ENCODE results near the gene ZNF787. TPM values are rescaled to one million over a fixed set of nuclear protein-coding genes. Genes with fewer than 3 reads are reported as not detected.

Gene ZNF787
- total and polyA plus RNA-seq, 2 of the 13 experiments (the other 11 are each of a cell fraction or from before 2014, with no cell fraction given), result 15.1 to 42.8 TPM

- TF ChIP-seq PRDM10 (CRISPR knock-in tag; IDR thresholded peaks at IDR 0.05; ENCODE audit: low read depth) (peak; percentile 70; the same call in 1 of the 2 replicates), BRD4 (CRISPR knock-in tag; IDR thresholded peaks at IDR 0.05) (no peak), THAP11 (CRISPR knock-in tag; IDR thresholded peaks at IDR 0.05) (peak; percentile 81), SIX4 (CRISPR knock-in tag; IDR thresholded peaks at IDR 0.05) (no peak), HOXA7 (CRISPR knock-in tag; IDR thresholded peaks at IDR 0.05) (no peak), PREB (CRISPR knock-in tag; IDR thresholded peaks at IDR 0.05) (no peak), ZNF33A (CRISPR knock-in tag; IDR thresholded peaks at IDR 0.05; ENCODE audit: borderline replicate concordance) (no peak), GRHL1 (CRISPR knock-in tag; conservative IDR thresholded peaks at IDR 0.05) (no peak), ZNF124 (CRISPR knock-in tag; IDR thresholded peaks at IDR 0.05) (no peak), ZNF503 (CRISPR knock-in tag; IDR thresholded peaks at IDR 0.05) (no peak), HNF4A (CRISPR knock-in tag; IDR thresholded peaks at IDR 0.05) (peak; percentile 48; the same call in 1 of the 2 replicates), ZNF740 (CRISPR knock-in tag; IDR thresholded peaks at IDR 0.05) (no peak), ZFX (CRISPR knock-in tag; IDR thresholded peaks at IDR 0.05; ENCODE audit: low read depth) (peak; percentile 52; the same call in 1 of the 2 replicates), RBM39 (IDR thresholded peaks at IDR 0.05; ENCODE audit: low read depth, low read length, poor library complexity, severe bottlenecking) (no peak), ZNF451 (CRISPR knock-in tag; IDR thresholded peaks at IDR 0.05) (peak; percentile 42; the same call in 1 of the 2 replicates), WIZ (CRISPR knock-in tag; IDR thresholded peaks at IDR 0.05) (no peak), ZBTB2 (CRISPR knock-in tag; IDR thresholded peaks at IDR 0.05; ENCODE audit: low read depth) (no peak)
Observed at GRCh38 chr19:56170261-56170660, 49.2 kb upstream of the ZNF787 start (continued).

Measured in HepG2 (cell line).